Activated CD4-positive, alpha-beta T cell treated with anti-CD3 and anti-CD28 coated beads for 48 hours (primary cell): Measurements from ENCODE around the gene GNB4.

Source experiments
- DNase-seq: peaks from one replicate; pipeline ENCODE4 v3.0.0-alpha.2; 2020

The GNB4 gene

GRCh38 chr3:179451265-179452175, at the start of gene GNB4:
GNB4 (minus strand) TSS chr3:179451470; CDS start chr3:179426200, 25,270 bp downstream.
- peak; percentile 54 for DNase-seq

- DNase-seq: no peak
These were observed 44.2 kb upstream of the GNB4 start for GRCh38 chr3:179495483-179495882.

- DNase-seq: no peak
These were observed 42.0 kb upstream of the GNB4 start for GRCh38 chr3:179493260-179493659.

DNA sequence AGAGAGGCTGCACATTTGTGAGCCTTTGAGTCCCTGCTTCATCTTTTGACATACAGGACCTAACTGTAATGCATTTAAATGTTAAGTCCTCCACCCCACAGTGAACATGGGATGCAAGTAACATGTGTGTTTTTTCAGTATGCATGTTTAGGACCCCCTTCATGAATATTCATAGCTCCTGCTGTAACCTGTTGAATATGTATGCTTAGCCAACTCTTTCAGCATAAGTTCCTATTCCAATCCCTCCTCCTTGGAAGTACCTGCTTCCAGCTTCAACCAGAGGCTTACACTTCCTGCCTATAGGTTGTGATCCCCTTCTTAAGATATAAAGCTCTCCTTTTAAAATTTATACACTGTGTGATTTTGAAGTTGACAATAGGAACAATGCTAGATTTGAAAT, 36.9 kb upstream of the GNB4 start:
- no peak for DNase-seq

DNA sequence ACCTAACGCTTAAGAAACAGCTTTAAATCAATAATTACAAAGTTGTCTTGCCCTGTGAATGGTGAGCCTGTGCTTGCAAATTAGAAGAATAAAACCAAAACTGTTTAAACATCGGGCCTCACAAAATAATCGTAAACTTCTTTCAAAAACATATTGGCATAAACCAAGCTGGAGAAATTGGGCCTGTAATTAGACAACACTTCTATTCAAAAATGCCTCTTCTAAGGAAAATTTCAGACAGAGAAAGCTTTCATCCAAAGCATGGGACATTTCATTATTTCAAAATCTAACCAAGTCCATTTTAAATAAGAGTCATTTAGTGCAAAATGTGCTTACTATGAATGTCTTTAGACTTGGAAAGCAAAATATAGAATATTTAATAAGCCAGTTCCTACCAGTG, 35.5 kb upstream of the GNB4 start:
- DNase-seq: no peak

DNA sequence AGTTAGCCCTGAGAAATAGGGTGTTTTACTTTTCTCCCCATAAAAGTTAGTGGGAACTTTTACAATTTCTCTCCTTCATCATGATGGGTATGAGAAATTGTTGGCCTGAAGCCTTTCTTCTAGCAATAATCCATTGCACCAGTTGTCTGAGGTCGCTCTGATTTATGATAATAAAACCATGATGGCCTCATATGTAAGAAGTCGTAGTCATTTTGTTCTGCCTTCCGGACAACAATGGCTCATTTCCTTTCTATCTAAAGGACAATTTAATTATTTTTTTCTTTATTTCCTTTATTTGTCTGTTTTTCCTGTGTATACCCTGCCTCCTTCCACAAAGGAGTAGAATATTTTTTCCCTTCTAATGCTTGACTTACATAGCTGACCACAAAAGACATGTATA, 31.6 kb upstream of the GNB4 start:
- no peak for DNase-seq

- DNase-seq: no peak
These were observed 24.9 kb upstream of the GNB4 start for GRCh38 chr3:179476215-179476614.

DNA sequence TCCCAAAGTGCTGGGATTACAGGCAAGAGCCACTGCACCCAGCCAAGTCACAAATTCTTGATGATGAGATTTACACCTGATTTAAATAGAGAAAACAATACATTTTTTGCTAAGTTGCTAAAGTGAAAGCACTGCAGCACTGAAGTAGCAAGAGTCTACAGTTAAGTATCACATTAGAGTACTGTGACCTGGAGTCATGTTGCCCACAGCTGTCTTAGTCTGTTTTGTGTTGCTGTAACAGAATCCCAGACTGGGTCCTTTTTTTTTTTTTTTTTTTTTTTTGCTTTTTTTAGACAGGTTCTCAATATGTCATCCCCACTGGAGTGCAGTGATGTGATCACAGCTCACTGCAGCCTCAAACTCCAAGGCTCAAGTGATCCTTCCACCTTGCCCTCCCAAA, 23.2 kb upstream of the GNB4 start:
- no peak for DNase-seq

- DNase-seq: no peak
These were observed 22.3 kb upstream of the GNB4 start for GRCh38 chr3:179473565-179473964.

DNA sequence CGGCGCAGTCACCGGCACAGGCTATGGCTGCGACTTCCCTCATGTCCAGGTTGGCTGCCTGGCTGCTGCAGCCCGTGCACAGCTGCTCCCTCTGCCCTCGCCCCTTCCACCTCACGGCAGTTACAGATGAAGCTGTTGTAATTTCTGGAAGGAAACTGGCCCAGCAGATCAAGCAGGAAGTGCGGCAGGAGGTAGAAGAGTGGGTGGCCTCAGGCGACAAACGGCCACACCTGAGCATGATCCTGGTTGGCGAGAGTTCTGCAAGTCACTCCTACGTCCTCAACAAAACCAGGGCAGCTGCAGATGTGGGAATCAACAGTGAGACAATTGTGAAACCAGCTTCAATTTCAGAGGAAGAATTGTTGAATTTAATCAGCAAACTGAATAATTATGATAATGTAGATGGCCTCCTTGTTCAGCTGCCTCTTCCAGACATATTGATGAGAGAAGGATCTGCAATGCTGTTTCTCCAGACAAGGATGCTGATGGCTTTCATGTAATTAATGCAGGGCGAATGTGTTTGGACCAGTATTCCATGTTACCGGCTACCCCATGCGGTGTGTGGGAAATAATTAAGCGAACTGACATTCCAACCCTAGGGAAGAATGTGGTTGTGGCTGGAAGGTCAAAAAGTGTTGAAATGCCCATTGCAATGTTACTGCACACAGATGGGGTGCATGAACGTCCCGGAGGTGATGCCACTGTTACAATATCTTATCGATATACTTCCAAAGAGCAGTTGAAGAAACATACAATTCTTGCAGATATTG, 13.2 kb upstream of the GNB4 start:
- peak; percentile 14 for DNase-seq

DNA sequence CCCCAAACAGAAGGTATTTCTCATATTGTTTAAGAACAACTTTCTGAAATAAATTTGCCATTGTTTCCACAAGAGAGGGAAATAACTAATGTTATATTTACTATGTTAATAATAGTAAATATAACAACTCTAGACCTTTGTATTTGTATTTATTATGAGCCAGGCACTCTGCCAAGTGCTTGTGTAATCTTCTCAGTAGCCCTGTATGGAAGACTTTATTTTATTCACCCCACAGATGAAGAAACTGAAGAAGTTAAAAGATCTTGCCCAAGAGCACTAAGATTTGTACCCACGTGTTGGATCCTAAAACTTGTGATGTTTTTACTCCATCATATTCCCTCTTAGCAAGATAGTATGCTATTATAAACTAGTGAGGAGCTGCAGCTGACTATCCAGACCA, 12.0 kb upstream of the GNB4 start:
- DNase-seq: no peak

GRCh38 chr3:179460260-179460659, 9.0 kb upstream of the GNB4 start:
- no peak for DNase-seq

GRCh38 chr3:179455954-179456353, 4.7 kb upstream of the GNB4 start:
- no peak for DNase-seq

DNA sequence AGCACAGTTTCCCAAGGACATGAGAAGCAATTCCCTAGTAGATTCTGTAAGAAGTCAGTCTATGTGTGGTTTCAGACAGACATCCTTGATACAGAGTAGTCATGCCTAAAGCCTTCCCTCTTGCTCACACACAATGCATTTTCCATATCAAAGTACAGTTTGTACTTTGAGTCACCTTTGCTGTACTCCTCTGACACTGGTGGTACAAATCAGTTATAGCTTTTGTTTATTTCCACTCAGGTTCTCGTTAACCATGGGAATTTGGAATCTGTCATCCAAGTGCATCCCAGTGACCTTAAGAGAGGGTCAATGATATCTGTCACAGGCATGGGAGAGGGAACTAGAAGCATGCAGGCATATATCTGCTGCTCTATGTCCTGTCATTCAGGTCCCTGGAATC, 3.6 kb upstream of the GNB4 start:
- no peak for DNase-seq

DNA sequence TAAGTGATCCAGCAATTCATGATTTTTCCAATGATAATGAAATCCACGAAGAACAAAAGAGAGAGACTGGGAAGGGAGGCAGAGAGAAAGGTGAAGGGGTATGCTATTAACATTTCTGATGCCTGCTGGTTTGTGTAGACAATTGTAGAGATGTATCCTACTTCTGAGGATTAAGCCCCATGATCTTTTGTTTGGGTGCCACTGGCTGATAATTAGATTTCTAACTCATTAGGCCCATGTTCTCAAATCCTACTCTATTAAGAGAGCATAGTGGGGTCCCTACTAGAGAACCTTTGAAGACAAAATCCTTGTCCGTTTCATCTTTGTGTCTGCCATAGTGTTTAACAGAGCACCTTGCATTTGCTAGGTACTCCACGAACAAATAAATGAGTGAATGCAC, 2.7 kb upstream of the GNB4 start:
- no peak for DNase-seq

DNA sequence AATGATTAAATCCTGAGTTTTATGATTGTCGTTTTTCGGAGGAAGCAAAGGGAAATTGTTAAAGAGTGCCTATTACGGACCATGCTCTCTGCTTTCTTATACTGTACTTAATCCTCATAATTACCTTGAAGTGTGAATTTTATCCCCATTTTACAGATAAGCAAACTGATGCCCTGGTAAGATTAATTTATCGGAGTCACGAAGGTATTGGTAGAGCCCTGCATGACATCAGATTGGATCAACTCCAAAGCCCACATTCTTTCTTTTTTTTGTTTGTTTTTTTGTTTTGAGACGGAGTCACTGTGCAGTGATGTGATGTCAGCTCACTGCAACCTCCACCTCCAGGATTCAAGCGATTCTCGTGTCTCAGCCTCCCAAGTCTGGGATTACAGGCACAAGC, 1.6 kb upstream of the GNB4 start:
- DNase-seq: no peak

DNA sequence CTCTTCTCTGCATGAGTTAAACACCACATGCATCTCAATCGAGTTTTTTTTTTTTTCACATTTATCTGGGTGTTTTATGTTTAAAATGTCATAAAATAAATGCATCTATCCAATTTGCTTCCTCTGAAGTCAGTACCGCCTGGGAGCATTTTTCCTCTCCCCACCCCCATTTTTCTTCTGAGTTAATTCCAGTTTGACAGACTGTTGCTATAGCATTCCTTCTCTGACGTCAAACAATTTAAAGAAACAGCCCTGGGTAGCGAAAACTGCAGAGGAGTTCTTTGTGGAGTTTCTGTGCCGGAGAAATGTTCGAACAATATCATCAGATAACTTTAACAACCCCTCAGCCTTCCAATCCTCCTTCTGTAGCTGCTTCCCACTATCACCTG, 900 bp upstream of the GNB4 start:
- no peak for DNase-seq

DNA sequence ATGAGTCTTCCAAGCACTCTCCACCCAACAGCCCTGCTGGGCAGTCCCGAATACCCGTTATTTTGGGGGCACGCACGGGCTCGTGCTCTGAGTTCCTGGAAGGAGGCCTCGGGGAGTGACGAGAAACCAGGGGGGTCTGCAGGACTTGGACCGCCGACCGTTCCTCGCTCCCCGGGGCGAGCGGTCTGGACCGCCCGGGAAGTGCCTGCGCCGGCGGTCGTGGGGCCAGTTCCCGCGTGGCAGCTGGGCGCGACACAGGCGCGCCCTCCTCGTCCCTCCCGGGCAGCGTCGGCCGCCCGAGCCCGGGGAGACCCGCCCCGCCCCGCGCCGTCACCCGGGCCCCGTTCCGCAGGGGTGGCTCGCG, 387 bp downstream of the GNB4 start:
- no peak for DNase-seq

DNA sequence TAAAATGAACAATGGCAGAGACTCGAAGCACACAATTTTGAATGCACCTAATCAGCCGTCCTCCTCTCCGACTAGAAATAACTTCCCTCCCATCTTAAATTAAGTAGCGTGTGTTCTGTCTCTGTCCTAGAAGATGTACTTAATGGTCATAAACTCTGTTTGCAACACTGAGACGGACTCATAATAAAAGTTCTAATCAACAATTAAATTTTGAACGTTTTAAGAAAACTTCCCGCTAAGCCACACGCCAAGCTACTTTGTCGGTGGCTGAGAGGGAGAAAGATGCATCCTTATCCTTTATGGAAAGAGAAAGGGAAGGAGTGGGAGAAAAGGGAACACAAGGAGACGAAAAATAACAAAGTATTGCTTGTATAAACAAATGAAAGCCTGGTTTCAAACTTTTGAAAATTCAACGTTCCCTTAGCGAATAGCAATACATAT, 989 bp downstream of the GNB4 start:
- no peak for DNase-seq

GRCh38 chr3:179449636-179450035, 1.6 kb downstream of the GNB4 start:
- DNase-seq: no peak

GRCh38 chr3:179447251-179447650, 4.0 kb downstream of the GNB4 start:
- no peak for DNase-seq

DNA sequence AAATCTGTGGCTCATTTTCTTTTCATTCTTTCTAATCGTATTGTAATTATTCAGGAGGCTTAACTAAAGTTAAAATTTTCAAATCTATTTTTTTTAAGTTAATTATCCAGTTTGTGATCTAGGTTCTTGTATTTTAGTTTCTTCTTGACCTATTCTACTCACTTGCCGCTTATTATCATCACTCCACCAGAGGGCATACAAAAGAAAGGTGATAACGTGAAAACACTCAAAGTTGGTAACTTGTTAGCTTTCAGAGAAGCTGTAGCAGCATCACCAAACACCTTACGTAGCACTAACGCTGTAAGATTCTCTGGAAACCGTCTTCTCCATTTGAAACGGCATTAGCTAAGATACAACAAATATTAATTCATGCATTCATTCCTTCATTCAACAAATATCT, 4.8 kb downstream of the GNB4 start:
- DNase-seq: no peak

DNA sequence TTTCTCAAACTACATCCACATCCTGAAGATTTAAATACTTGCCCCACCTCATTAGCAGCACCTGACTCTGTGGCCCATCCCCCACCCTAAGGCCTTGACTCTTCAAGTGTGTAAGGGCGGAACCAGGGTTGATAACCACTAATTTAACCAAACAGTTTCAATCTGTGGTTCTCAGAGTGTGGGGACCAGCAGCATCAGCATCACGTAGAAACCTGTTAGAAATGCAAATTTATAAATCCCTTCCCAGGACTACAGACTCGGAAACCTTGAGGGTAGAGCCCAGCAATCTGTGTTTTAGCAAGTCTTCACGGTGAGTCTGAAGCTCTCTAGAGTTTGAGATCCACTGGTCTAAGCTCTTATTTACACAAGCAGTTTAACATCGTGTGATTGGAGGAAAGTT, 12.4 kb downstream of the GNB4 start:
- DNase-seq: no peak

DNA sequence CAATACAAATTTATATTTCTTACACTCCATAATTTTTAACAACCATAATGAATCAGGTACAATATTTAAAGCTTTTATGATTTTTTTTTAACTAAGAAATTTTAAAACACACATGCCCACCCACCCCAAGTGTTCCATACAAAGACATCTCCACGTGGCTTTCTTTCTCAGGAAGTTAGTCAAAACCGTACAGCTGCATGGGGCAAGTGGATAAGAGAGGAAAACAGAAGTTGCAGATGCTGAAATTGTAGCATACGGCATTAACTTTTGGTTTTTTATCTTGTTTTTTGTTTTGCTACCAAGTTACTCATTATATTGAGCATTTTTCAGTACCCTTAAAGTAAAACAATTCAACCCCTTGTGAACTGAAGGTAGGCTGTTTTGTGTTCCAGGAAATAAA, 14.8 kb downstream of the GNB4 start:
- DNase-seq: no peak
